SK-N-SH (cell line): ENCODE measurements around the gene PRUNE1. TPM values are rescaled to one million over a fixed set of nuclear protein-coding genes. Genes with fewer than 3 reads are reported as not detected.
A peak's percentile ranks its signal among the peaks of the same experiment; 100 is the strongest.

ENCODE experiments used
- CTCF ChIA-PET: fragments of 300-600, 350-600 bp; formaldehyde crosslinking; extraction: SDS; loops from one replicate; lab custom pipeline; 2021; lab: Yijun Ruan, JAX
- POLR2A ChIA-PET: fragments of 350-600 bp; sonication (Branson Sonifier 250); formaldehyde crosslinking; extraction: SDS; loops from one replicate; lab custom pipeline; 2020; ENCODE audit warnings: antibody characterized with exemption, inconsistent platforms; lab: Yijun Ruan, JAX
- DNase-seq: peaks from one replicate; pipeline ENCODE4 v3.0.0; 2012
- H2AFZ ChIP-seq: fragments of 200-600 bp; sonication (generic); 2 replicates; pipeline ENCODE4 v1.8.1; 2016; ENCODE audit warnings: antibody characterized with exemption, mild to moderate bottlenecking, low read depth
- H3F3A ChIP-seq: fragments of 200-600 bp; sonication (generic); replicated peaks from 2 replicates; pipeline ENCODE3; 2016; ENCODE audit warnings: antibody characterized with exemption, mild to moderate bottlenecking; ENCODE audit not compliant: insufficient read depth
- H3K27ac ChIP-seq, 2 experiments: fragments of 200-500 bp in 1 of 2; fragments of 200-600 bp in 1 of 2; sonication (Bioruptor generic) in 1 of 2; sonication (generic), shearing (Covaris generic) in 1 of 2; 2 replicates each; pipeline versions ENCODE4 v1.5.1 to v1.6.1; 2014 to 2016; ENCODE audit warnings: low read depth in 2 of 2, inconsistent platforms in 1 of 2, low read length in 1 of 2, mild to moderate bottlenecking in 1 of 2, mixed read lengths in 1 of 2
- H3K27me3 ChIP-seq: fragments of 200-600 bp; sonication (generic), shearing (Covaris generic); 2 replicates; pipeline ENCODE4 v1.6.1; 2016; ENCODE audit warnings: mixed run types; ENCODE audit not compliant: insufficient read depth
- H3K36me3 ChIP-seq, 2 experiments: fragments of 200-500 bp in 1 of 2; fragments of 200-600 bp in 1 of 2; sonication (Bioruptor generic) in 1 of 2; sonication (generic) in 1 of 2; replicated peaks in 1 of 2; 2 replicates each; pipeline versions ENCODE3 to v1.5.1; 2014 to 2016; ENCODE audit warnings: low read length in 1 of 2, mild to moderate bottlenecking in 1 of 2; ENCODE audit not compliant: insufficient read depth in 2 of 2, control insufficient read depth in 1 of 2
- H3K4me1 ChIP-seq, 2 experiments: fragments of 200-500 bp in 1 of 2; fragments of 200-600 bp in 1 of 2; sonication (Bioruptor generic) in 1 of 2; sonication (generic), shearing (Covaris generic) in 1 of 2; 2 replicates each; pipeline versions ENCODE4 v1.5.1 to v1.6.1; 2014 to 2016; ENCODE audit warnings: low read depth in 1 of 2, low read length in 1 of 2, mixed run types in 1 of 2; ENCODE audit not compliant: insufficient read depth in 2 of 2, control insufficient read depth in 1 of 2
- H3K4me2 ChIP-seq: fragments of 200-600 bp; sonication (generic), shearing (Covaris generic); 2 replicates; pipeline ENCODE4 v1.6.1; 2017; ENCODE audit warnings: mixed run types
- H3K4me3 ChIP-seq, 2 experiments: fragments of 200-500 bp in 1 of 2; fragments of 200-600 bp in 1 of 2; sonication (Bioruptor generic) in 1 of 2; sonication (generic), shearing (Covaris generic) in 1 of 2; 2 replicates each; pipeline versions ENCODE4 v1.5.1 to v1.8.1; 2014 to 2016; ENCODE audit warnings: low read depth in 2 of 2, inconsistent platforms in 1 of 2, low read length in 1 of 2, mild to moderate bottlenecking in 1 of 2, mixed read lengths in 1 of 2, moderate library complexity in 1 of 2
- H3K79me2 ChIP-seq: fragments of 200-600 bp; sonication (generic); 2 replicates; pipeline ENCODE4 v1.8.1; 2017; ENCODE audit warnings: mild to moderate bottlenecking; ENCODE audit not compliant: insufficient read depth
- H3K9ac ChIP-seq: fragments of 200-600 bp; sonication (generic); 2 replicates; pipeline ENCODE4 v1.6.1; 2017; ENCODE audit warnings: mixed run types
- H3K9me2 ChIP-seq: fragments of 200-600 bp; sonication (generic); 2 replicates; pipeline ENCODE4 v1.6.1; 2017; ENCODE audit warnings: mixed run types
- H3K9me3 ChIP-seq: fragments of 200-600 bp; sonication (generic); 2 replicates; pipeline ENCODE4 v1.6.1; 2017; ENCODE audit warnings: mixed run types, mild to moderate bottlenecking, moderate library complexity
- H4K20me1 ChIP-seq: fragments of 200-600 bp; sonication (generic); 2 replicates; pipeline ENCODE4 v1.6.1; 2017; ENCODE audit warnings: mild to moderate bottlenecking, mixed run types; ENCODE audit not compliant: insufficient read depth
- EZH2phosphoT487 ChIP-seq: fragments of 200-600 bp; sonication (generic); IDR thresholded peaks from 2 replicates; pipeline ENCODE4 v1.6.1; 2017; ENCODE audit warnings: low read depth, mixed run types, mild to moderate bottlenecking, antibody characterized with exemption, moderate library complexity, borderline replicate concordance
- FOXJ3 ChIP-seq: sonication (generic); formaldehyde crosslinking; IDR thresholded peaks from 2 replicates; pipeline ENCODE4 v1.5.1; 2020; ENCODE audit warnings: mild to moderate bottlenecking, missing genetic modification reagents
- MEF2A ChIP-seq: IDR thresholded peaks from 2 replicates; pipeline ENCODE4 v1.4.0; 2012; ENCODE audit warnings: low read depth, borderline replicate concordance
- NFIC ChIP-seq: IDR thresholded peaks from 2 replicates; pipeline ENCODE4 v1.4.0; 2012; ENCODE audit warnings: borderline replicate concordance
- RAD21 ChIP-seq: IDR thresholded peaks from 2 replicates; pipeline ENCODE4 v1.6.1; 2012; ENCODE audit warnings: mild to moderate bottlenecking, low read length
- RXRA ChIP-seq: IDR thresholded peaks from 2 replicates; pipeline ENCODE4 v1.4.0; 2012; ENCODE audit warnings: low read depth, mild to moderate bottlenecking, borderline replicate concordance
- TAF1 ChIP-seq: IDR thresholded peaks from 2 replicates; pipeline ENCODE4 v1.6.1; 2012; ENCODE audit warnings: low read depth, mild to moderate bottlenecking, low read length, moderate library complexity, borderline replicate concordance
- TEAD4 ChIP-seq: IDR thresholded peaks from 2 replicates; pipeline ENCODE4 v1.4.0; 2012; ENCODE audit warnings: mild to moderate bottlenecking, borderline replicate concordance; ENCODE audit not compliant: insufficient read depth
- YY1 ChIP-seq: IDR thresholded peaks from 2 replicates; pipeline ENCODE4 v1.4.0; 2012; ENCODE audit warnings: low read depth, mild to moderate bottlenecking
- WGBS: methylation state at CpG from one replicate; pipeline ENCODE4 v1.1.6; 2017; ENCODE audit warnings: low lambda C conversion rate; 5-methylcytosine and 5-hydroxymethylcytosine counted together
- polyA plus RNA-seq, 3 experiments: library from polyadenylated mRNA; depleted of rRNA; stranded (reverse); fragments of >200 nt; gene quantifications; 2 replicates each; pipeline ENCODE4 v1.2.3, GENCODE V29; 2012
- TF ChIP-seq, protein P1 (sequence below): IDR thresholded peaks from 2 replicates; pipeline ENCODE4 v1.6.1; 2012; ENCODE audit warnings: mild to moderate bottlenecking, low read depth, low read length, moderate library complexity
- TF ChIP-seq, protein P2 (sequence below): IDR thresholded peaks from 2 replicates; pipeline ENCODE4 v1.4.0; 2012; ENCODE audit warnings: low read depth, borderline replicate concordance

PRUNE1 gene
- polyA plus RNA-seq, 1 of the 3 experiments (the other 2 are of a cell fraction), result 7.3 TPM

DNA sequence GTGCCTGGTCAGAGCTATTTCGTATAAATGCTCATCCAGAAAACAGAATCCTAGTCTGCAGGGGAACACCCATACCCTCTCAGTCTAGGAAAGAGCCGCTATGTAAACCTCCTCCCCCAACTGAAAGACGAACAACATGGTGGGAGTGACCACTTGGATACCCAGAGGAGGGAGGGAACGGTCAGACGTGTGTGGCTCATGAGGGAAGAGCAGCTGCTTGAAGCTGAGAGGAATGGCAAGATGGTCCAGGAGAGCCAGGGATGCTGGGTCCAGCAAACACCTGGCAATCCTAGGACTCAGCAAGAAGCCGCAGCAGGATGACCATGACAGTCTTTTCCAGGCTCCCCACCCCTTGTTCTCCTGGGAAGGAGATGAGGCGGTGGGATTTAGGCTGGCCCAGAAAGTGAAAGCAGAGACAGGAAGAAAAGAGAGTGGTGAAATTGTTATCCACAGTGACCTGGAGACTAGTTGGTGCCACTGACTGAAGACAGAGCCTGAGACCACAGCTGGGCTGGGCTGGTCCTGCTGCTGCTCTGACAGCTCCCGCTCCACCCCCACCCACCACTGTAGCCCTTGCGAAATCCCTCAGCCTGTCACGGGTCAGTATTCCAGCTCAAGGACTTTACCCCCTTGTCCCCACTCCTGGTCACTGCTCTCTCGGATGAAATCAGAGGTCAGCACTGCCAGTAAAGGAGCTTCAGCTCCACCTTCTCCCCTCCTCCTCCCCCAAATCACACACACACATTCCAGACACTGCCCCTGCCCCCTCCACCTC lies 37.3 kb upstream of the PRUNE1 start:
- Histone ChIP-seq H3K79me2 (peaks cover 79% of the 10 kb centered on the region), H3K36me3 (peaks cover 26 to 30% of the 10 kb centered on the region in 2 experiments), H3K9ac (no peak overlapping the region), H3K9me2 (no peaks in the 10 kb centered on the region), H3F3A (peaks cover 9% of the 10 kb centered on the region), H3K27ac (peak overlapping the region in 1 of 2 experiments; percentile 54; a peak in 1 of 4 replicates), H4K20me1 (peaks cover 53% of the 10 kb centered on the region), H2AFZ (no peak overlapping the region), H3K4me2 (peak overlapping the region; percentile 89), H3K4me3 (no peak overlapping the region), H3K4me1 (peaks cover 21 to 31% of the 10 kb centered on the region in 2 experiments), H3K9me3 (no peaks in the 10 kb centered on the region), H3K27me3 (no peaks in the 10 kb centered on the region)
- TF ChIP-seq TAF1, result no peak
- TF ChIP-seq MEF2A, result no peak
- TF ChIP-seq RAD21, result no peak
- no peak for TF ChIP-seq YY1
- no peak for TF ChIP-seq EZH2phosphoT487
- TF ChIP-seq, protein P1, sequence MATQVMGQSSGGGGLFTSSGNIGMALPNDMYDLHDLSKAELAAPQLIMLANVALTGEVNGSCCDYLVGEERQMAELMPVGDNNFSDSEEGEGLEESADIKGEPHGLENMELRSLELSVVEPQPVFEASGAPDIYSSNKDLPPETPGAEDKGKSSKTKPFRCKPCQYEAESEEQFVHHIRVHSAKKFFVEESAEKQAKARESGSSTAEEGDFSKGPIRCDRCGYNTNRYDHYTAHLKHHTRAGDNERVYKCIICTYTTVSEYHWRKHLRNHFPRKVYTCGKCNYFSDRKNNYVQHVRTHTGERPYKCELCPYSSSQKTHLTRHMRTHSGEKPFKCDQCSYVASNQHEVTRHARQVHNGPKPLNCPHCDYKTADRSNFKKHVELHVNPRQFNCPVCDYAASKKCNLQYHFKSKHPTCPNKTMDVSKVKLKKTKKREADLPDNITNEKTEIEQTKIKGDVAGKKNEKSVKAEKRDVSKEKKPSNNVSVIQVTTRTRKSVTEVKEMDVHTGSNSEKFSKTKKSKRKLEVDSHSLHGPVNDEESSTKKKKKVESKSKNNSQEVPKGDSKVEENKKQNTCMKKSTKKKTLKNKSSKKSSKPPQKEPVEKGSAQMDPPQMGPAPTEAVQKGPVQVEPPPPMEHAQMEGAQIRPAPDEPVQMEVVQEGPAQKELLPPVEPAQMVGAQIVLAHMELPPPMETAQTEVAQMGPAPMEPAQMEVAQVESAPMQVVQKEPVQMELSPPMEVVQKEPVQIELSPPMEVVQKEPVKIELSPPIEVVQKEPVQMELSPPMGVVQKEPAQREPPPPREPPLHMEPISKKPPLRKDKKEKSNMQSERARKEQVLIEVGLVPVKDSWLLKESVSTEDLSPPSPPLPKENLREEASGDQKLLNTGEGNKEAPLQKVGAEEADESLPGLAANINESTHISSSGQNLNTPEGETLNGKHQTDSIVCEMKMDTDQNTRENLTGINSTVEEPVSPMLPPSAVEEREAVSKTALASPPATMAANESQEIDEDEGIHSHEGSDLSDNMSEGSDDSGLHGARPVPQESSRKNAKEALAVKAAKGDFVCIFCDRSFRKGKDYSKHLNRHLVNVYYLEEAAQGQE, result no peak
- TF ChIP-seq NFIC, result no peak
- TF ChIP-seq, protein P2, sequence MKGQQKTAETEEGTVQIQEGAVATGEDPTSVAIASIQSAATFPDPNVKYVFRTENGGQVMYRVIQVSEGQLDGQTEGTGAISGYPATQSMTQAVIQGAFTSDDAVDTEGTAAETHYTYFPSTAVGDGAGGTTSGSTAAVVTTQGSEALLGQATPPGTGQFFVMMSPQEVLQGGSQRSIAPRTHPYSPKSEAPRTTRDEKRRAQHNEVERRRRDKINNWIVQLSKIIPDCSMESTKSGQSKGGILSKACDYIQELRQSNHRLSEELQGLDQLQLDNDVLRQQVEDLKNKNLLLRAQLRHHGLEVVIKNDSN, result no peak
- TF ChIP-seq TEAD4, result no peak
- TF ChIP-seq RXRA, result no peak
- TF ChIP-seq FOXJ3 (CRISPR knock-in tag), result no peak
- DNase-seq, result no peak
- 78% methylated on average over 11 of the region's 11 CpGs for WGBS
- ChIA-PET CTCF (interaction anchor here (1.0 to 2.2 kb wide), 4 partner anchors 8 to 36 kb away, joined by 3 to 12 read pairs (median 5); partner anchors contain the start of genes ANXA9 and MINDY1), POLR2A (interaction anchor here (0.6 to 1.6 kb wide), 2 partner anchors 12 to 279 kb away, joined by 3 to 4 read pairs; no protein-coding TSS in a partner anchor)
